GM19452 (cell line): Measurements from ENCODE around the gene PRKG2.

ENCODE experiments used
- ATAC-seq: cut with Tn5 transposase; IDR thresholded peaks from one replicate; pipeline ENCODE4 v1.9.1; 2021; ENCODE audit not compliant: unreplicated experiment

Gene PRKG2

GRCh38 chr4:81096566-81096965 is 118.5 kb downstream of the PRKG2 start:
- ATAC-seq = no peak

- no peak for ATAC-seq
These were observed 119.6 kb downstream of the PRKG2 start for GRCh38 chr4:81095389-81095788.

- ATAC-seq = no peak
These were observed 121.2 kb downstream of the PRKG2 start for GRCh38 chr4:81093720-81094401.

GRCh38 chr4:81085979-81086378 is 129.0 kb downstream of the PRKG2 start:
- no peak for ATAC-seq

GRCh38 chr4:81085291-81085690 is 129.7 kb downstream of the PRKG2 start:
- ATAC-seq = no peak

- no peak for ATAC-seq
These were observed 130.4 kb downstream of the PRKG2 start for GRCh38 chr4:81084634-81085033.

- ATAC-seq = no peak
These were observed 131.0 kb downstream of the PRKG2 start for GRCh38 chr4:81084029-81084428.

- ATAC-seq = no peak
These were observed 133.9 kb downstream of the PRKG2 start for GRCh38 chr4:81081156-81081555.

- no peak for ATAC-seq
These were observed 144.0 kb downstream of the PRKG2 start for GRCh38 chr4:81071013-81071412.

GRCh38 chr4:81069706-81070331 is 145.2 kb downstream of the PRKG2 start:
- ATAC-seq = peak; percentile 97

GRCh38 chr4:81065446-81065845 is 149.6 kb downstream of the PRKG2 start:
- ATAC-seq = no peak

- no peak for ATAC-seq
These were observed 153.0 kb downstream of the PRKG2 start for GRCh38 chr4:81062001-81062400.

- ATAC-seq = no peak
These were observed 153.7 kb downstream of the PRKG2 start for GRCh38 chr4:81061344-81061730.

- no peak for ATAC-seq
These were observed 154.3 kb downstream of the PRKG2 start for GRCh38 chr4:81060587-81061343.

- no peak for ATAC-seq
These were observed 156.4 kb downstream of the PRKG2 start for GRCh38 chr4:81058621-81059020.

- ATAC-seq = peak; percentile 98
These were observed 162.6 kb downstream of the PRKG2 start for GRCh38 chr4:81052119-81053068.

GRCh38 chr4:81049907-81050306 is 165.1 kb downstream of the PRKG2 start:
- no peak for ATAC-seq

- no peak for ATAC-seq
These were observed 165.7 kb downstream of the PRKG2 start for GRCh38 chr4:81049330-81049729.

GRCh38 chr4:81042578-81043365 is 172.2 kb downstream of the PRKG2 start:
- ATAC-seq = no peak

- ATAC-seq = no peak
These were observed 174.9 kb downstream of the PRKG2 start for GRCh38 chr4:81040012-81040659.
